Trophoblast cell (in vitro differentiated cells and primary cell): Measurements from ENCODE around the gene SYVN1.
"Not testable (repeated sequence)": the region's sequence is repeated elsewhere in the genome, so short reads cannot be mapped to it uniquely, and the experiment has no call there.

ENCODE experiments used
- DNase-seq, 2 donors: peaks; one replicate each; pipeline ENCODE4 v3.0.0-alpha.2; 2016
- H2AFZ ChIP-seq: 2 replicates; pipeline ENCODE4 v1.6.1; 2013; ENCODE audit warnings: low read length, moderate library complexity, mild to moderate bottlenecking; ENCODE audit not compliant: insufficient read depth, poor library complexity
- H2AK5ac ChIP-seq: 2 replicates; pipeline ENCODE4 v1.6.1; 2013; ENCODE audit warnings: mild to moderate bottlenecking, low read length
- H2BK120ac ChIP-seq: 2 replicates; pipeline ENCODE4 v1.6.1; 2013; ENCODE audit warnings: low read length, mild to moderate bottlenecking, moderate library complexity; ENCODE audit not compliant: insufficient read depth, poor library complexity
- H2BK12ac ChIP-seq: 2 replicates; pipeline ENCODE4 v1.6.1; 2013; ENCODE audit warnings: mild to moderate bottlenecking, low read length, moderate library complexity
- H2BK5ac ChIP-seq: 2 replicates; pipeline ENCODE4 v1.6.1; 2013; ENCODE audit warnings: low read length, low read depth, moderate library complexity, mild to moderate bottlenecking; ENCODE audit not compliant: poor library complexity
- H3K14ac ChIP-seq: 2 replicates; pipeline ENCODE4 v1.6.1; 2013; ENCODE audit warnings: mild to moderate bottlenecking, low read length
- H3K18ac ChIP-seq: 2 replicates; pipeline ENCODE4 v1.6.1; 2013; ENCODE audit warnings: mild to moderate bottlenecking, low read length
- H3K23ac ChIP-seq: 2 replicates; pipeline ENCODE4 v1.6.1; 2013; ENCODE audit warnings: low read length
- H3K27ac ChIP-seq: 2 replicates; pipeline ENCODE4 v1.5.1; 2013; ENCODE audit warnings: low read depth, mild to moderate bottlenecking, inconsistent platforms, low read length, moderate library complexity
- H3K27me3 ChIP-seq: 2 replicates; pipeline ENCODE4 v1.6.1; 2013; ENCODE audit warnings: inconsistent platforms, mild to moderate bottlenecking, low read length, moderate library complexity; ENCODE audit not compliant: insufficient read depth
- H3K36me3 ChIP-seq, 2 experiments: 1 replicate in 1 of 2; 2 replicates in 1 of 2; pipeline ENCODE4 v1.6.1; 2013; ENCODE audit warnings: low read length in 2 of 2, mild to moderate bottlenecking in 2 of 2, moderate library complexity in 1 of 2; ENCODE audit not compliant: insufficient read depth in 2 of 2, control insufficient read depth in 1 of 2
- H3K4ac ChIP-seq: 2 replicates; pipeline ENCODE4 v1.6.1; 2013; ENCODE audit warnings: low read depth, mild to moderate bottlenecking, low read length, moderate library complexity
- H3K4me1 ChIP-seq, 2 experiments: 1 replicate in 1 of 2; 2 replicates in 1 of 2; pipeline ENCODE4 v1.6.1; 2013; ENCODE audit warnings: low read length in 2 of 2, mild to moderate bottlenecking in 2 of 2, moderate library complexity in 1 of 2; ENCODE audit not compliant: insufficient read depth in 2 of 2, control insufficient read depth in 1 of 2
- H3K4me2 ChIP-seq: 2 replicates; pipeline ENCODE4 v1.6.1; 2013; ENCODE audit warnings: inconsistent platforms, mild to moderate bottlenecking, low read length, moderate library complexity
- H3K4me3 ChIP-seq: 2 replicates; pipeline ENCODE4 v1.5.1; 2013; ENCODE audit warnings: mild to moderate bottlenecking, low read depth, low read length, inconsistent platforms
- H3K79me1 ChIP-seq: one replicate; pipeline ENCODE4 v1.6.1; 2013; ENCODE audit warnings: low read length
- H3K79me2 ChIP-seq: 2 replicates; pipeline ENCODE4 v1.6.1; 2013; ENCODE audit warnings: low read length, mild to moderate bottlenecking; ENCODE audit not compliant: control insufficient read depth, insufficient read depth, poor library complexity
- H3K9ac ChIP-seq: 2 replicates; pipeline ENCODE4 v1.6.1; 2013; ENCODE audit warnings: mild to moderate bottlenecking, low read length
- H3K9me3 ChIP-seq: 2 replicates; pipeline ENCODE4 v1.6.1; 2013; ENCODE audit warnings: low read depth, mild to moderate bottlenecking, control low read depth, inconsistent platforms, low read length; ENCODE audit not compliant: insufficient read depth
- H4K12ac ChIP-seq: 2 replicates; pipeline ENCODE4 v1.6.1; 2013; ENCODE audit warnings: low read depth, mild to moderate bottlenecking, low read length, moderate library complexity
- H4K8ac ChIP-seq: 2 replicates; pipeline ENCODE4 v1.6.1; 2013; ENCODE audit warnings: low read depth, mild to moderate bottlenecking, low read length, moderate library complexity
- H4K91ac ChIP-seq: one replicate; pipeline ENCODE4 v1.6.1; 2013; ENCODE audit warnings: low read depth, mild to moderate bottlenecking, low read length, moderate library complexity
- WGBS: extraction: QIAGEN DNeasy Blood & Tissue Kit; methylation state at CpG from one replicate; pipeline ENCODE4 v1.1.7; 2013; ENCODE audit warnings: missing lambda C conversion rate; ENCODE audit not compliant: insufficient read length, insufficient coverage; ENCODE audit errors: extremely low coverage; 5-methylcytosine and 5-hydroxymethylcytosine counted together

The SYVN1 gene

GRCh38 chr11:65120831-65121230 lies 13.5 kb downstream of the SYVN1 start:
- Histone ChIP-seq H2BK5ac (no peak overlapping the region), H3K79me1 (peaks cover 15% of the 10 kb centered on the region), H3K27me3 (no peaks in the 10 kb centered on the region), H3K9me3 (no peaks in the 10 kb centered on the region), H3K4ac (no peak overlapping the region), H2BK120ac (no peak overlapping the region), H3K4me3 (no peak overlapping the region), H3K79me2 (peaks cover 21% of the 10 kb centered on the region), H3K4me2 (peak overlapping the region; percentile 74), H3K9ac (no peak overlapping the region), H4K12ac (peak overlapping the region; percentile 50), H2AK5ac (no peak overlapping the region), H4K91ac (no peak overlapping the region), H3K36me3 (peaks cover 40 to 50% of the 10 kb centered on the region in 2 experiments), H3K14ac (no peak overlapping the region), H2BK12ac (no peak overlapping the region), H3K23ac (no peak overlapping the region), H3K27ac (no peak overlapping the region), H3K18ac (no peak overlapping the region), H3K4me1 (peaks cover 8 to 13% of the 10 kb centered on the region in 2 experiments), H4K8ac (no peak overlapping the region), H2AFZ (no peak overlapping the region)
- no CpG with 5 or more reads among the region's 3 CpGs for WGBS
- DNase-seq: no peak

GRCh38 chr11:65119670-65119995 lies 14.7 kb downstream of the SYVN1 start:
- Histone ChIP-seq H3K14ac (no peak overlapping the region), H3K27me3 (no peaks in the 10 kb centered on the region), H2AK5ac (no peak overlapping the region), H3K4me2 (no peak overlapping the region), H3K4me3 (no peak overlapping the region), H3K79me1 (peaks cover 15% of the 10 kb centered on the region), H3K4me1 (peaks cover 8 to 13% of the 10 kb centered on the region in 2 experiments), H3K4ac (no peak overlapping the region), H4K91ac (no peak overlapping the region), H2BK120ac (no peak overlapping the region), H4K8ac (no peak overlapping the region), H2BK12ac (no peak overlapping the region), H3K27ac (no peak overlapping the region), H3K79me2 (peaks cover 21% of the 10 kb centered on the region), H3K9ac (no peak overlapping the region), H3K9me3 (no peaks in the 10 kb centered on the region), H2AFZ (no peak overlapping the region), H3K18ac (no peak overlapping the region), H3K23ac (no peak overlapping the region), H3K36me3 (peaks cover 42 to 50% of the 10 kb centered on the region in 2 experiments), H2BK5ac (no peak overlapping the region), H4K12ac (no peak overlapping the region)
- DNase-seq: no peak

GRCh38 chr11:65118891-65119669 lies 15.2 kb downstream of the SYVN1 start:
- not testable (repeated sequence) for H3K4me2 ChIP-seq, H3K23ac ChIP-seq, H3K27ac ChIP-seq, H2BK5ac ChIP-seq, H4K8ac ChIP-seq, H4K91ac ChIP-seq, H2AFZ ChIP-seq, DNase-seq, H3K27me3 ChIP-seq, H3K4ac ChIP-seq, H3K18ac ChIP-seq, H3K4me3 ChIP-seq, H2AK5ac ChIP-seq, H2BK12ac ChIP-seq, H3K14ac ChIP-seq, H3K9me3 ChIP-seq, H2BK120ac ChIP-seq, H4K12ac ChIP-seq, H3K9ac ChIP-seq
- H3K79me1 ChIP-seq: peaks cover 15% of the 10 kb centered on the region
- H3K79me2 ChIP-seq: peaks cover 21% of the 10 kb centered on the region
- H3K4me1 ChIP-seq: peaks cover 8 to 13% of the 10 kb centered on the region in 2 experiments
- H3K36me3 ChIP-seq: peaks cover 39 to 47% of the 10 kb centered on the region in 2 experiments
- WGBS: no CpG with 5 or more reads among the region's 18 CpGs

GRCh38 chr11:65118097-65118837 lies 16.1 kb downstream of the SYVN1 start:
- Histone ChIP-seq H3K36me3 (peaks cover 38 to 47% of the 10 kb centered on the region in 2 experiments), H3K4me2 (no peak overlapping the region), H3K27ac (no peak overlapping the region), H2AK5ac (no peak overlapping the region), H3K23ac (no peak overlapping the region), H3K4ac (no peak overlapping the region), H3K27me3 (no peaks in the 10 kb centered on the region), H4K8ac (peak overlapping the region; percentile 37), H3K18ac (no peak overlapping the region), H3K79me1 (peaks cover 15% of the 10 kb centered on the region), H4K12ac (no peak overlapping the region), H3K4me1 (peaks cover 10 to 16% of the 10 kb centered on the region in 2 experiments), H2BK12ac (no peak overlapping the region), H3K4me3 (no peak overlapping the region), H3K9ac (no peak overlapping the region), H2BK120ac (no peak overlapping the region), H3K79me2 (peaks cover 21% of the 10 kb centered on the region), H3K14ac (no peak overlapping the region), H2AFZ (no peak overlapping the region), H2BK5ac (no peak overlapping the region), H3K9me3 (no peaks in the 10 kb centered on the region), H4K91ac (no peak overlapping the region)
- WGBS: no CpG with 5 or more reads among the region's 18 CpGs
- no peak for DNase-seq
